Measurements from ENCODE around the gene PYROXD2.

PYROXD2 gene

GRCh38 chr10:98374217-98374985, 40.6 kb downstream of the PYROXD2 start:
- H3K4me3 ChIP-seq (ENCODE audit: low read depth, low read length): no peak overlapping the region
- peak; percentile 58 for DNase-seq (ENCODE audit: low read depth)
- no peak for TF ChIP-seq CTCF (conservative IDR thresholded peaks at IDR 0.05; ENCODE audit: low read depth, low read length)

GRCh38 chr10:98373260-98374040, 41.5 kb downstream of the PYROXD2 start:
- no peak for TF ChIP-seq CTCF (conservative IDR thresholded peaks at IDR 0.05; ENCODE audit: low read depth, low read length)
- DNase-seq (ENCODE audit: low read depth): no peak
- H3K4me3 ChIP-seq (ENCODE audit: low read depth, low read length): no peak overlapping the region

GRCh38 chr10:98370831-98371820, 43.9 kb downstream of the PYROXD2 start:
- TF ChIP-seq CTCF (conservative IDR thresholded peaks at IDR 0.05; ENCODE audit: low read depth, low read length): no peak
- peak; percentile 26 for DNase-seq (ENCODE audit: low read depth)
- H3K4me3 ChIP-seq (ENCODE audit: low read depth, low read length): no peak overlapping the region

- TF ChIP-seq CTCF (conservative IDR thresholded peaks at IDR 0.05; ENCODE audit: low read depth, low read length): no peak
- H3K4me3 ChIP-seq (ENCODE audit: low read depth, low read length): no peak overlapping the region
- DNase-seq (ENCODE audit: low read depth): no peak
Measured at GRCh38 chr10:98369801-98370200, 45.2 kb downstream of the PYROXD2 start.

- no peak for TF ChIP-seq CTCF (conservative IDR thresholded peaks at IDR 0.05; ENCODE audit: low read depth, low read length)
- no peak for DNase-seq (ENCODE audit: low read depth)
- H3K4me3 ChIP-seq (ENCODE audit: low read depth, low read length): no peak overlapping the region
Measured at GRCh38 chr10:98368644-98369043, 46.3 kb downstream of the PYROXD2 start.

GRCh38 chr10:98367604-98368451, 47.2 kb downstream of the PYROXD2 start:
- TF ChIP-seq CTCF (conservative IDR thresholded peaks at IDR 0.05; ENCODE audit: low read depth, low read length): no peak
- no peak overlapping the region for H3K4me3 ChIP-seq (ENCODE audit: low read depth, low read length)
- DNase-seq (ENCODE audit: low read depth): no peak

Measured in choroid plexus epithelial cell (primary cell).